Measurements from ENCODE around the gene COL18A1. TPM values are rescaled to one million over a fixed set of nuclear protein-coding genes. Genes with fewer than 3 reads are reported as not detected.

COL18A1 gene
- total and polyA plus RNA-seq, 9 of the 15 experiments (the other 6 are each of a cell fraction or from before 2014, with no cell fraction given) = 0.14 to 16.4 (median 2.0) TPM

DNA sequence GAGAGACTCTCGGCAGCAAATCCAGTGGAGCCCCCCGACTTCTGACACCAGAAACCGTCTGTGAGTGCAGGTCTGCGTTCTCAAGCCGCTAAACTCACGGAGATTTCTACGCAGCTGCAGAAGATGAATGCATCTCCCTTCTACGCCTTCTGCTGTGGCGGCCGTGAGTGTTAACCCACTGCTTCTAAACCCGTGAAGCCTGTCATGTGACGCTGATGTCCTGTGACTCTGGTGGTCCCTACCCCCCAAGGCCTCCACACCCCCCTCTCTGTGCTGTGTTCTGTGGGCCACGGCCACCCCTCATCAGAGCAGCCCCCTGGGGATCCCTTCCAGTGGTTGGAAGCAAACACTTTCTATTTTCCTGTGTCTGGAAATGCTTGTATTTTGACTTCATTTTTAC, 33.9 kb upstream of the COL18A1 start:
- Histone ChIP-seq H3K9me1 (ENCODE audit: control insufficient read depth, insufficient read depth, low read length) (no peaks in the 10 kb centered on the region), H3K79me2 (ENCODE audit: control insufficient read depth, insufficient read depth, low read length) (no peaks in the 10 kb centered on the region), H3K9me3 (replicated peaks; ENCODE audit: control insufficient read depth, insufficient read depth, low read depth, low read length) (peaks cover 4% of the 10 kb centered on the region), H3K4me3 (no peak overlapping the region), H3K4me2 (ENCODE audit: insufficient read depth, low read length) (peak overlapping the region; percentile 38; the same call in 1 of the 2 replicates), H3K27ac (ENCODE audit: extremely low read depth, low read depth, low read length) (no peak overlapping the region), H4K20me1 (replicated peaks; ENCODE audit: control insufficient read depth, insufficient read depth, low read length) (no peaks in the 10 kb centered on the region), H3K9ac (ENCODE audit: insufficient read depth in 1 of 2, low read depth in 2 of 2, low read length in 2 of 2) (peak overlapping the region in 1 of 2 experiments; percentile 29; a peak in 1 of 4 replicates), H3K36me3 (ENCODE audit: control insufficient read depth, insufficient read depth, low read length) (no peaks in the 10 kb centered on the region), H3K27me3 (ENCODE audit: control insufficient read depth in 2 of 2, insufficient read depth in 2 of 2, low read length in 2 of 2) (peaks cover 0 to 18% of the 10 kb centered on the region in 2 experiments; a peak in 1 of 5 replicates), H3K4me1 (replicated peaks in 1 of 2; ENCODE audit: control insufficient read depth in 2 of 2, insufficient read depth in 2 of 2, low read length in 2 of 2) (peaks cover 11 to 40% of the 10 kb centered on the region in 2 experiments; a peak in 4 of 5 replicates), H2AFZ (ENCODE audit: low read depth, low read length) (peak overlapping the region; percentile 68)
- BruUV-seq (replicated peaks) = no TSS peak
- 40% methylated on average over 13 of the region's 13 CpGs for WGBS (ENCODE audit: insufficient coverage, low coverage, missing lambda C conversion rate)
- ChIA-PET POLR2A (interaction anchor here (0.6 to 1.8 kb wide), 3 partner anchors 11 to 41 kb away, joined by 3 to 5 read pairs (median 4); no protein-coding TSS in a partner anchor), CTCF (ENCODE audit: low intra/inter-chr PET ratio) (no interaction called here)
- no peak for TF ChIP-seq ZNF431 (CRISPR knock-in tag; IDR thresholded peaks at IDR 0.05)
- TF ChIP-seq ZFP91 (CRISPR knock-in tag; IDR thresholded peaks at IDR 0.05) = no peak
- peak; percentile 43; the same call in 1 of the 2 replicates for TF ChIP-seq USF1 (CRISPR knock-in tag; IDR thresholded peaks at IDR 0.05)
- TF ChIP-seq, protein P1, sequence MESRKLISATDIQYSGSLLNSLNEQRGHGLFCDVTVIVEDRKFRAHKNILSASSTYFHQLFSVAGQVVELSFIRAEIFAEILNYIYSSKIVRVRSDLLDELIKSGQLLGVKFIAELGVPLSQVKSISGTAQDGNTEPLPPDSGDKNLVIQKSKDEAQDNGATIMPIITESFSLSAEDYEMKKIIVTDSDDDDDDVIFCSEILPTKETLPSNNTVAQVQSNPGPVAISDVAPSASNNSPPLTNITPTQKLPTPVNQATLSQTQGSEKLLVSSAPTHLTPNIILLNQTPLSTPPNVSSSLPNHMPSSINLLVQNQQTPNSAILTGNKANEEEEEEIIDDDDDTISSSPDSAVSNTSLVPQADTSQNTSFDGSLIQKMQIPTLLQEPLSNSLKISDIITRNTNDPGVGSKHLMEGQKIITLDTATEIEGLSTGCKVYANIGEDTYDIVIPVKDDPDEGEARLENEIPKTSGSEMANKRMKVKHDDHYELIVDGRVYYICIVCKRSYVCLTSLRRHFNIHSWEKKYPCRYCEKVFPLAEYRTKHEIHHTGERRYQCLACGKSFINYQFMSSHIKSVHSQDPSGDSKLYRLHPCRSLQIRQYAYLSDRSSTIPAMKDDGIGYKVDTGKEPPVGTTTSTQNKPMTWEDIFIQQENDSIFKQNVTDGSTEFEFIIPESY (CRISPR knock-in tag; IDR thresholded peaks at IDR 0.05) = peak; percentile 80
- in situ Hi-C loops (cut with MboI) = no loop called here
- FAIRE-seq = no peak
- no peak for DNase-seq (ENCODE audit: extremely low read depth in 1 of 4, low spot score in 3 of 4)
- intact Hi-C loops (cut with micrococcal nuclease) = no loop called here
- no peak for ATAC-seq
